Measurements from ENCODE around the gene NRG3.
"Not testable (repeated sequence)": the region's sequence is repeated elsewhere in the genome, so short reads cannot be mapped to it uniquely, and the experiment has no call there.

NRG3 gene

DNA sequence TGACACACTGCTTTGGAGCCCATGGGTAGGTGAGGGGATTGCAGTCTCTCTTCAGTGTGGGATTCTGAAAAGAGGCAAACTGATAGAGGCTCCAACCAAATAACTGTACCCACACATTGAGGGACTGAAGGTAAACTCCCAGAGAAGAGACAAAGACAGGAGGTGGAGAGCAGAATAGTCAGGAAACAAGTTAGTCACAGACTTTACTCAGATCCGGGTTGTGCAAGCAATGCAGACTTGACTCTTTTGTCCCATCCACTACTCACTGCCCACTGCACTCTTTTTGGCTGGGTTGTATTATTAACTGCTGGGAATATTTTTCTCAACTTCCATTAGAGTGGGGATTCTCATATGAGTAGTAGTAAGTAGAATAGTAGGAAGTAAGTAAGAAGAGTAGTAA is 152.7 kb downstream of the NRG3 start:
- TF ChIP-seq, protein P1, sequence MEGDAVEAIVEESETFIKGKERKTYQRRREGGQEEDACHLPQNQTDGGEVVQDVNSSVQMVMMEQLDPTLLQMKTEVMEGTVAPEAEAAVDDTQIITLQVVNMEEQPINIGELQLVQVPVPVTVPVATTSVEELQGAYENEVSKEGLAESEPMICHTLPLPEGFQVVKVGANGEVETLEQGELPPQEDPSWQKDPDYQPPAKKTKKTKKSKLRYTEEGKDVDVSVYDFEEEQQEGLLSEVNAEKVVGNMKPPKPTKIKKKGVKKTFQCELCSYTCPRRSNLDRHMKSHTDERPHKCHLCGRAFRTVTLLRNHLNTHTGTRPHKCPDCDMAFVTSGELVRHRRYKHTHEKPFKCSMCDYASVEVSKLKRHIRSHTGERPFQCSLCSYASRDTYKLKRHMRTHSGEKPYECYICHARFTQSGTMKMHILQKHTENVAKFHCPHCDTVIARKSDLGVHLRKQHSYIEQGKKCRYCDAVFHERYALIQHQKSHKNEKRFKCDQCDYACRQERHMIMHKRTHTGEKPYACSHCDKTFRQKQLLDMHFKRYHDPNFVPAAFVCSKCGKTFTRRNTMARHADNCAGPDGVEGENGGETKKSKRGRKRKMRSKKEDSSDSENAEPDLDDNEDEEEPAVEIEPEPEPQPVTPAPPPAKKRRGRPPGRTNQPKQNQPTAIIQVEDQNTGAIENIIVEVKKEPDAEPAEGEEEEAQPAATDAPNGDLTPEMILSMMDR (IDR thresholded peaks at IDR 0.05; ENCODE audit: low read depth, low read length, missing control alignments) = no peak
- no peak for DNase-seq (ENCODE audit: low read depth)
- no peak overlapping the region for H3K4me3 ChIP-seq (ENCODE audit: low read depth, low read length)

DNA sequence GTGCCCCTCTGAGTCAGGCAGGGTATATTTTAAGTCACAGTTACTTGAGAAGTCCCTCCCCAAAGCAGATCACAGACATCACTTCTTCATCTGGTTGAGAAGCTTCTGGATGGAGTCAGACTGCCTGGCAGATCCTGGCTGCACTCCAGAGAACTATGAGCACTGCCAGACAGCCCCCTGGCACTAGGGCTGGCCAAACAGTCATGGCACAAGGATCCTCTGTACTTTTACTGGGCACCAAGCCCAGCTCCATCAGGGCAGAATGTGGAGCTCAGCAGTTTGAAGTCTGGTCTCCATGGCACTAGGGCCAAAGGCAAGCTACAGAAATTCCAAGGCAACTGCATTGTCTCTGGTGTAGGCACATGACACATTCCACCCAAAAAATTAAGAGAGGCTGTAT is 162.1 kb downstream of the NRG3 start:
- H3K4me3 ChIP-seq (ENCODE audit: low read depth, low read length) = no peak overlapping the region
- TF ChIP-seq, protein P1 (IDR thresholded peaks at IDR 0.05; ENCODE audit: low read depth, low read length, missing control alignments) = no peak
- DNase-seq (ENCODE audit: low read depth) = no peak

DNA sequence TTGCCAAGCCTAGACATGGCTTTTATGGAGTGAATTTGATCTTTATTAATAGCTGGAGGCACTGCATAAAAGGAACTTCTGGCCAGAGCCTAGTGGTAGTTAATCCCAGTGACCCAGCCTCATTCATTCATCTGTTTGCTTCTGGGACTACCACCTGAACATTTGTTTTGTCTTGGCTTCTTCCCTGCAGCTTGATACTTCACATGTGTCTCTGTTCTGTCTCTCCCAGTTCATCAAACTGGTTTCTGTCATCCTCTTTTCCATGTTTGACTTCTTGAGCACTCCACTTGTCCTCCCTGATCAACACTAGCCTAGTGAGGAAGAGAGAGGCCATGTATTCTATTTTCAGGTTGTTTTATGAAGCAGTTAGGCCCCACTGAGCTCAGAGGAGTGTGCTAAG is 163.6 kb downstream of the NRG3 start:
- TF ChIP-seq, protein P1 (IDR thresholded peaks at IDR 0.05; ENCODE audit: low read depth, low read length, missing control alignments) = no peak
- no peak overlapping the region for H3K4me3 ChIP-seq (ENCODE audit: low read depth, low read length)
- no peak for DNase-seq (ENCODE audit: low read depth)

DNA sequence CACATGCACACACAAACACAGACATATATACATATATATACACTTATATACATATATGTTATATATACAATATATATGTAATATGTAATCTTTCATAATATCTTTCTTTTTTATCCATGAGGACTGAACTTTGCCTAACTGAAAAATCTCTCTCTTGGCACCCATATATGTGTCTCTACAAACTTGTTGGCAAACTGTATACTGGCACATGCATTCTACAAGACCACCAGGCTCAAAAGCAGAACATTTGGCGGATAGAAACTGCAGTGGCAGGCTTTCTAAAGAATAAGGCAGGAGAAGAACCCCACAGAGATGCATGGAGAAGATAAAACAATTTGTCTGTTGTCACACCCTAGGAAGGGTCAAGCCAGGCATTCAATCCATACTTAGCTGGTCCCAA is 165.3 kb downstream of the NRG3 start:
- DNase-seq (ENCODE audit: low read depth) = no peak
- TF ChIP-seq, protein P1 (IDR thresholded peaks at IDR 0.05; ENCODE audit: low read depth, low read length, missing control alignments) = no peak
- H3K4me3 ChIP-seq (ENCODE audit: low read depth, low read length) = no peak overlapping the region

DNA sequence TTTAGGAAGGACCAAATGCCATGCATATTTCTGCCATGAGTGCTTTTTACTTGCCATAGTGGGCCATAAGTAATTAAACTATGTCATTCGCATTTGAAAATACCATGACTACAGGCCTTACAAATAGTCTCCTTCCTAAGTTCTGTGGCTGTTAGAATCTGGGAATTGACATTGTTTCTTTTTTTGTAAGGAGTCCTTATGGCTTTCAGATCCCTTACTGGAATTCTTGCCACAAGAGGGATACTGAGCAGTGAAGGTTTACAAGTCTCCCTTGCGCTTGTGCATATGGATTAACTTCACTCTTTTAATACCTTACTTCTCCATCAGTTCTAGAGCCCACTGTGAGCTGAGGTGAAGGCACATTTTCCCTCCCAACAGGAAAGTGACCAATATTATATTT is 166.0 kb downstream of the NRG3 start:
- H3K4me3 ChIP-seq (ENCODE audit: low read depth, low read length) = no peak overlapping the region
- DNase-seq (ENCODE audit: low read depth) = no peak
- TF ChIP-seq, protein P1 (IDR thresholded peaks at IDR 0.05; ENCODE audit: low read depth, low read length, missing control alignments) = no peak

DNA sequence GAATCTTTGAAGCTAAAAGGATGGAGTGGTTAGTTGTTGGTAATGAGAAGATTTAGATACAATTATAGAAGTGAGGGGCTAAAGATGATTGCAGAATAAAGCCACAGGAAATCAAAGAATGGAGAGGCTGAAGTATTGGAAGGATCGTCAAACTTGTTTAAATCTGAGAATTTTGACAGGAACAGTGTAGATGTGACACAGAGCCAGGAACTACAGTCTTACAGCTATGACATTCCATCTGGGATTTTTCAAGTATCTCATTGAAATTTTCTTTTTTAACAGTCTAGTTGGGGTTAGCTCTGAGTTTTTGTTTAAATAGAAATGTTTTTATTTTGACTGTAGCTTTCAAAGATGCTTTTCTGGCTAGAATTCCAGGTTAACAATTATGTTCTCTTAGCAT is 181.4 kb downstream of the NRG3 start:
- no peak overlapping the region for H3K4me3 ChIP-seq (ENCODE audit: low read depth, low read length)
- TF ChIP-seq, protein P1 (IDR thresholded peaks at IDR 0.05; ENCODE audit: low read depth, low read length, missing control alignments) = no peak
- DNase-seq (ENCODE audit: low read depth) = no peak

DNA sequence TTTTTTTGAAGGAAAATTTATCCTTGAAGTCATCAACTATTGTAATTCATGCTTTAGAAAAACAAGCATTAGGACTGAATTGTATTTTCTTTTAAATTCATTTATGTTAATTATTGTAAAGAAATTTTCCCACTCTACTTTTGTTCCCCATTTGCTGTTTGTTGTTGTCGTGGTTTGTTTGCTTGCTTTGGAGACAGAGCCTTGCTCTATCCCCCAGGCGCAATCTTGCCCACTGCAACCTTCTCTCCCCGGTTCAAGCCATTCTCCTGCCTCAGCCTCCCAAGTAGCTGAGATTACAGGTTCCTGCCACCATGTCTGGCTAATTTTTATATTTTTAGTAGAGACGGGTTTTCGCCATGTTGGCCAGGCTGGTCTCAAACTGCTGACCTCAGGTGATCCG is 192.2 kb downstream of the NRG3 start:
- H3K4me3 ChIP-seq (ENCODE audit: low read depth, low read length); DNase-seq (ENCODE audit: low read depth): not testable (repeated sequence)

DNA sequence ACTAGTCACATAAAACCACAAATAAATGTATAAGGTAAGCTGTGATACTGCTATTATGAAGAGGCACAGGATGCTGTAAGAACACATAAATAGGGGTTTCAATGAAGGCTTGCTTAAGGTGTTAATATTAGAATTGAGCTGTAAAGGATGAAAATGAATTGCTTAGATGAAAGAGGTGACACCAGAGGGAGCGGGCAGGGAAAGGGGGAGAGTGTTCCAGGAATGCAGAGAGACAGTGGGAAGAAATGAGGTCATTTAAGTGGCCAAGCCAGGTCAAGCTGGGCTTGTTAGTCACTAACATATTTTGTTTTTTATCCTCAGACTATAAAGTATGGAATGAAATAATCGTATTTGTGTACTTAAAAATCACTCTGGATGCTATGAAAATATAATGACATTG is 193.5 kb downstream of the NRG3 start:
- no peak for DNase-seq (ENCODE audit: low read depth)
- no peak overlapping the region for H3K4me3 ChIP-seq (ENCODE audit: low read depth, low read length)
- TF ChIP-seq, protein P1 (IDR thresholded peaks at IDR 0.05; ENCODE audit: low read depth, low read length, missing control alignments) = no peak

All from GM12864 (cell line).